NCI-H524 treated with DMSO at 0.1 percent for 48 hours (cell line): ENCODE results near the gene GPC6.

Experiments
- DNase-seq: peaks from one replicate; lab custom pipeline; 2025; lab: John Stamatoyannopoulos, UW

GPC6 gene

DNA sequence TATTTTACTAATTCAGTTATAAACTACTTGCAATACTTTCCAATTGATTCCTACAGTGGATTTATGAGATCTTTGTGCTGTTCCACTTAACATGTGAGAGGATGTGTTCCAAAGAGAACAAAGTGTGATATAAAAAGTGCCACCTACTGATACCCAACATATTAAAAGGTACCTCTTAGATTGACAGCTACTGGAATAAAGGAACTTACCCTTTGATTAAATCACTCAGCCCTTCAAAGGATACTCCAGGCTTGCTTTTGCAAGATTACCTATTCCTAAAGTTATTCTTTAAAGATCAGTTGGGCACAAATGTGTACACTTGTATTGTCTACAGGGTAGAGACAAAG, 1187.0 kb downstream of the GPC6 start:
- no peak for DNase-seq

DNA sequence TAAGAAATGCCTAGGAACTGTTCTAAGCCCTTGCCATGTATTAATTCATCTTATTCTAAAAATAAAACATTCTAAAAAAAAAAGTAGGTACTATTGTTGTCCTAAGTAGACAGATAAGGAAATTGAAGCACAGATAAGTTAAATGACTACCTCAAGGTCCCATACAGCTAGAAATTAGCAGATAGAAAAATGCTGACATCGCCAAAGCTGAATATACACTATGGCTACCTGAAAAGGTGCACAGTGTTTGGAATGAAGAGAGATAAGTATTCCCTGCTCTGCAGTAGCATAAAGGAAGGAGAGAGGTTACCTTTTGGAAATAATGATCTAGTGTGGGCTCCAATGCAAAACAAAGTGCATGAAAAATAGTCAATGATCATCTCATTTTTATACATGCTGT, 1187.5 kb downstream of the GPC6 start:
- no peak for DNase-seq

DNA sequence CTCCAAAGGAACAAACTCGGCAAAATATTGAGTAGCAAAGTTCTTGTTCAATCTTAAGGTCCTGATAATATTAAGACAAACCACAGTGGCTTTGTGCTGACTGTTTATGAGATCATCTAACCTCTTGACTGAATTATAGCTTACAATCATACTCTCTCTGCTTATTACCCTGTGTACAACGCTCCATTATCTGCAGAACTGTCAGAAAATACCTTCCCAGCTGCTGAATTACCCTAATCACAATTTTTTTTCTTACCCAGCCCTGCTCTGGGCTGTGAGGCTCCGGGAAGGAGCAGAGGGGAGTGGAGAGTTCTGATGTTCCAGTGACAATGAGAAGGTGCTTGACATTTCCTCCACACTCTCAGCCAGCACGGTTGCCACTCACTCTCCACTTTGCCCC, 1188.1 kb downstream of the GPC6 start:
- peak; percentile 47 for DNase-seq

DNA sequence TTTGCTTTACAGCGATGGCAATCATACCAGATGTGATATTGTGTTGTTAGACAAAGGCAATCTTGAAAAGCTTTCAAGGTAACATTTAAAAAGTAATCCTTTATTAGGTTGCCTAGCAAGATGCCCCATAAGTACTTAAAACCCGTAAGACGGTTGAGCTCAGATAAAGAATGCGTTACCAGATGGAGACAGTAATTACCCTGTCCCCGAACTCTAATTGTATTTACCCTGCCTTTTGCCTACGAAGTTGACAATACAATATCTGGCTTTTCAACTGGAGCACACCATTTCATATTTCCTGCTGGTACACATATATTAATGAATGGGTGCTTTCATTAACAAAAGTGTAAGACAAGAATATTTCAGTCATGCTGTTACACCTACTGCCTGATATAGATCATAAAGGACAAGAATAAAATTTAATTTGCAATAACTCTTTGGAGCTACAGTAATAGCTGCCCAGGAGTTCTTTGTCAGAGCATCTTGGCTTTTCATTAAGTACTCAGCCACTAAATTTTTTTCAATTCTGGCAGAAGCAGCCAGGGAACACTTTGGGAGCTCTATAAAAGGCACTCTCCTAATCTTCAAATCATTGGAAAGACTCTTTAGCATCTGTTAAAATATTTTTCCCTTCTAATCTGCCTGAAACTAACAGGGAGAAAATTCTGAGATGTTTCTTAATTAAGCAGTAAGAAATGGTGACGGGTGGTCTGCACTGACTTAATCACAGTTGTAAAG, 1189.1 kb downstream of the GPC6 start:
- DNase-seq = peak; percentile 98

DNA sequence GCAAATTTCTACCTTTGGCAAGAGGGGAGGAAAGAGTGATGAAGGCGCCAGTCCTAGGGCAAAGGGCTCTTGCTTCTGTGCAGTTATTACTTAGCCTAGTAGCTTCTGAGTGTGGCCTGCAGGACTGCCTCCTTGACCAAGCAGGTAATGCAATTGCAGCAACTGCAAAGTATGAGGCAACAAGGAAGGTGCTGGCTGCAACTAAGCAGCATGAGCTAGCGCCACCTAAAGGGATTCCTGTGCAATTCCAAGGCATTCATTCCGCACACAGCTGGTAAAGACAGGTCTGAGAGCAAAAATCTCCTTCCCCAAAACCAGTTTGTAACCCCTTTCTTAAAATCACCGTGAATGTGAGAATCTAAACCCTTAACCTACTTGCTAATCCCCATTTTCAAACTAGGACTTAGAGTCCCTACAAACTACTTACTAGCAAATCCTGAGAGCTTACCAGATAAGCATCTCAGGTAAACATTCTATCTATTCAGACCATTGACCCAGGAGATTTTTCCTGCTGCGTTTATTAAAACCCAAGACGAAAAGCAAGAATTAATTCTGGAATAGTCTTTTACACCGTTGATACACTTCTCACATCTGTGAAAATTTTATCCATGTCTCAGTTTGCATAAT, 1190.0 kb downstream of the GPC6 start:
- DNase-seq = peak; percentile 24

DNA sequence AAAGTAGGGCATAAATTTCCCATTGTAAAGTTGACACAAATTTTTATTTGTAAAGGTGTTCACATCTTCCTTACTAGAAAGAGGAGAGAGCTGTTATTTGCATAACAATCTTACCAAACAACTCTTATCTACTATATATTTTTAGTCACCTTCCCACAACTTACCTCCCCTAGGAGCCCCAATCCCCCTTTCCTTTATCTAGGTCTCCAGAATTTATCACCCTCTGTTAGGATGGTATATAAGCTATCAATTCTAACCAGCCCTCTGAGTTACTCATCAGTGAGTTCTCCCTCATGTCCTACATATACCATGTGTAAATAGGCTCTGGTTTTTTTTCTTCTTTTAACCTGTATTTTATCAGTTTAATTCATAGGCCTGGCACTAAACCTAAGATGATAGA, 1190.7 kb downstream of the GPC6 start:
- no peak for DNase-seq

DNA sequence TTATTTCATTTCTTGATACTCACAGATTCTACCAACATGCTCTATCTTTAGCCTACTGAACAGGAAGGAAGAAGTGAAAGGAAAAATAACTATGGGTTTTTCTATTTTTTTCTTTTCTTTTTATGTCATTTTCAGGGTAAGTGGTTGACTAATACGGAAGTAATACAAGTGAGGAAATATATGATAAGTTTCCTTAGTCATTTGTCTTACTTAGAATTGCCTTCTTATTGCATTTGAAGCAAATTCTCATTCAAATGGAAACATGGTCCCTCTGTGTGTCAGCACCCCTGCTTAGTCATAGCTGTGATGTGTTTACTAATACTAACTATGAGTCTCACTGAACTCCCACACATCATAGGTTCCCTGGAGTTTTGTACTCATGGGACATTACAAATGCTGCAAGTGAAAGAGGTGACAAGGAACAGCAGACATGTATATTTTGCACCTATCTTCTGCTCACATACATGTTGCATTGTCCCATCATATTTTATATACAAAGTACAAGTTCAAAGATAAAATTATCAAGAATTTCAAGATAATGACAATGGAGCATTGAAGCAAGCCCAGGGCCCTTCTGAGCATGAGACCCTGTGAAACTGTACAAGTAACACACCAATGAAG, 1192.8 kb downstream of the GPC6 start:
- no peak for DNase-seq

DNA sequence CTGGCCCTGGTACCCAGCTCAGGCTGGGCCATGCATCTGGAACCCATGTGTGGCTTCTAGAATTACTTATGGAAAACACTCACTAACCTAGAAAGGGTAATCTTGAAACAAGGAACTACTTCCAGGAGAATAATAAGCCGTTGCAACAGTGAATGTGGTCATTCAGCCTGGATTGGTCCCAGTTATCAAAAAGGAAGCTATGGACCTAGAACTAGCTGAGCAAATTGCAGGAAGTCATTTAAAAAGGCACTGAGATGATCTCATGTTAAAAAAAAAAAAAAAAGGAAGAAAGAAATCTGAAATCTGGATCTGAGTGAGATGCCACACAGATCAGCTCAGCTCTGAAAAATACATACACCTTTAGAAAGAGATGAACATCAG, 1193.3 kb downstream of the GPC6 start:
- DNase-seq = no peak

DNA sequence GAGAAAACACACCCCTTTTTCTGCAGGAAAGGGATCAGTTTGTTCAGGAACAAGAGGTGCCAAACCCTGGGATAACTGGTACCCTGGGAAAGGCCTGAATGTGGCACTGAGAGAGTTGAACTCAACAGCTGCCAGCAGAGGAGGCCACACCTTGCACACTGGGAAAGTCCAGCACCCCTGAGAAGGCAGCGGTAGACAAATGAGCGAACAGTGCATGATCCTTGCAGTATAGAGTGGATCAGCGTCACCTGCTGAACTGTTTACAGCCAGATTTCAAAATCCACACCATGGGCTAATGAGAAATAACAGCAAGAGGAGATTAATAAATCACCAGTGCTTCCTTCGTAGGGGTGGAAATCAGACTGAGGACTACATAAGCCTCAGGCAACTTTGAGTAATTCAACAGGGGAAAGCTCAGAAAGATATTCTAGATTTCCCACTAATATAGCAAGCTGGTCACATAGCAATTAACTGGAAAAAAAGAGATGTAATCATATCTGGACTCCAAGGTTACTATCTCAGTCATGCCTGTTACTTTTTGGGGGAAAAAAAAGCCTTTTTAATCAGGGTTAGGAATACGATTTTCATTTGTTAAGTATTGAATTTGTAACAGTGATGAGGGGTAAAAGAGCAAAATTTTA, 1200.8 kb downstream of the GPC6 start:
- DNase-seq = no peak

DNA sequence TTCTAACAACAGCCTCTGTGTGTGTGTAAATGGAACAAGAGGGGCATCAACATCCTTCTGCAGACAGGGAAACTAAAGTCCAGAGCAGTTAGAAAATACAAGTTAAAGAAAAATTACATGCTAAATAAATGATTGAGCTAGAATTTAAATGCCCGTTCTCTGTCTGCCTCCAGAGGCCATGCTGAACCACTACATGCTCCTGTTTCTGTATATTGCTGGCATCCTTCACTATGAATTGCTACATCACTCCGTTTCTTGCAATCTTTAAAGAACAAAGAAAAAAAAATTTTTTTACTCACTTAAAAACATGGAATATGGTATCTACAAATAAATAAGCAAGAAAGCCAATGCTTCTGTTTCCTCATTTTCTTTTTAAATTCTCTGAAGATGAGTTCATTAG, 1205.0 kb downstream of the GPC6 start:
- no peak for DNase-seq

DNA sequence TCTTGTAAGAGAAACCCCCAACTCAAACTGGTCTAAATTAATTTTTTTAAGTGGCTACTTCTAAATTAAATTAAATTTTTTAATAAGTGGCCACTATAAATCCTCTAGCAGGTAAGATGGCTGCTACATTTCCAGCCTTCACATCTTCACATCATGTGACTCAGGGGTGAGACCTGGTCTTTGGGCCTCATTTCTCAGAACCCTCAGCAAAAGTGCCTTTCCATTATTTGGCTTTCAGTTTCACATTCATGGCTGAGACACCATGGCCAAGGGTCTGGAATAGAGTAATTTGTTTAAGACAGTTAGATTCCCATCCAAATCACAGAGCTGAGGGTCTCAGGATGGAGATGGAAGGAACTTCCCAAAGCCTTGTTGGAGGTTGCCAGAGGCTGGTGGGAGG, 1205.4 kb downstream of the GPC6 start:
- no peak for DNase-seq

DNA sequence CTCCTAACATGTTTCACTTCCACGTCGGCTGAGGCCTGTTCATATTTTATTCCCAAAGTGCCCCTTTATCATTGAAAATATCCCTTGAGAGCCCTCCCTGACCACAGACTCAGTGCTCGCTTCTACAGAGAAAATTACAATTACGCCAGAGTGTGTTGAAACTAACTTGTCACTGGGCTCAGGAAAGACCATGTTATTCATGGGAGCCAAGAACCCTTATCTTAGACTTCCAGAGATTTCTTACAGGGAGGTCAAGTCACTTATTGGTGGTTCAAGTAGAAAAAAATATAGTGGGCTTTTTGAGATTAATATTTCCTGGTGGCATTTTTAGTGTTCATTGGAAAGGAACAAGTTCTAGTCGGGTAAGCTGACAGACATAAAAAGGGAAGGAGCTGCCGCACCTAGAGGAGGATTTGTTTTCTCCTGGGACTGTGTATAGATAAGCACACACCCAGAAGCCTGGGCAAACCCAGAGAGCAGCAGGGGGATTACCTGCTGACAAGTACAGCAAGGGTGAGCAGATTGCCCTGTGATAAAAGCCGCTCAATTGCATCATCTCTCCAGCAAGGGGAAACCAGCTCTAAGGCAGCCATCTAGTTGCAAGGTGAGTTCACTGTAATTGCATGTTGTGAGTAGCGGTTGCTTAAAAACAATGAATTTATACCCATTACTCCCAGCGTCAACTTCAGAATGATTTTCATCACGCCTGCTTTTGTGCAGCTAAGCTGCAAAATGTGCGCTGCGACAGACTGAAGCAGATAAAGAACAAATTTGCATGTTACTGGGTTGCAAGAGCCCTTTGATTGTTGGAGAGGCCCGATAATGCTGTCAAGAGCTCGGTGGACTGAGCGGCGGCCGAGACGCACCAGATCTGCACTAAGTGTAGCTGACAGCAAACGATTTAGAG, 1206.7 kb downstream of the GPC6 start:
- peak; percentile 78 for DNase-seq

DNA sequence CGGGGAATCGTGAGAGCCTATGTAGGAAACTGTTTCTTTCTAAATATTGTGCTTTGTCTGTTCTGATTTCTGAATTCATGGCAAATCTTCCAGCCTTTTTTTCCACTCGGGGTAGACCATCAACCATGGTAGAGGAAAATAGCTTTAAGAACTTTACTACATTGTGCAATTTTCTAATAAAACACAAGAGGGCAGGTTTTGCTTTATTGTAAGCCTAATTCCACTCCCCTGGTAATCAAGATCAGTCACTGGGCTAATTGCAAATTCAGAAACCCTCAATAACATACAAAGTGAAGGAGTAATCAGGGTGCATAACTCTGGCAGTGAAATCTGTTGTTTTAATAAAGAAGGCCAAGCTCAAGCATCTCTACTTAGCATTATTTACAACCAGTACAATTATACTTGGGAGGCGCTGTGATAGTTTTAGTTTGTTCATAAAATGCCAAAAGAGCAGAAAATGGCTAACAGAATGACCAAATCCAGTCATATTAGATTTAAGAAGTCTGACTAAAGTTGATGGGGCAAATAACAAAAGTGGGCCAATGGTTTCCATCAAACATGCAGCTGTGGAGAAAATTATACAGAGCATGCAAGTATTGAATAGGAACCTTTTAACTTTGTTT, 1209.1 kb downstream of the GPC6 start:
- no peak for DNase-seq

DNA sequence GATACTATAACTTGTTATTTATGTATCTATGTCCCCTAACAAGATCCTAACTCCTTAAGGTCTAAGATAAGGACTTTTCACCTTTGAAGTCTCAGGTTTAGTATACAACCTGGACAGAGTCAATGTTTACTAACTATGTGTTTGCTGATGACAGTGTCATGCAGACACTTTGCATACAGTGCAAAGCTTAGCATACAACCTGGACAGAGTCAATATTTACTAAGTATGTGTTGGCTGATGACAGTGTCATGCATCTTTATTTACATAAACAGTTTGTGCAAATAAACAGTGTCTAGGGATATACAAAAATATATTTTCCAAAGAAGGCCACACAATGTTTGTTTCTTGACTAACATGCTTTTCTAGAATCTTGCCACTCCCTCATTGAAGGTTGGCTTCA, 1218.2 kb downstream of the GPC6 start:
- DNase-seq = no peak

DNA sequence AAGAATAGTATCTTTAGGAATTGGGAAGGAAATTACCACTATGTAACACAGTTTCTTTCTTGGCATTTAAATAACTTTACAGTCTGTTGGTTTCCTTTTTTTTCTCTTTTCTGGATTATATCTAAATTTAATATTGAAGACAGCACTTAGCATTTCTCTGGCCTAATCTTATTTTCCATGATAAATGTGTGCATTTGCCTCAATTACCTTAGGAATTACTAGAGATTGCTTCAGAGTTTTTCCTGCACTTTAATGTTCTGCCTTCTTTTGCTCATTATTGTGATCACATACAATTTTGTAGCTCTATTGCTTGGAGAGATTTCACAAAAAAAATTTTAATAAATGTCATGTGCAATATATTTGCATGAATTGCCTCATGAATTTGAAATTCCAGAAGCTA, 1227.7 kb downstream of the GPC6 start:
- no peak for DNase-seq

DNA sequence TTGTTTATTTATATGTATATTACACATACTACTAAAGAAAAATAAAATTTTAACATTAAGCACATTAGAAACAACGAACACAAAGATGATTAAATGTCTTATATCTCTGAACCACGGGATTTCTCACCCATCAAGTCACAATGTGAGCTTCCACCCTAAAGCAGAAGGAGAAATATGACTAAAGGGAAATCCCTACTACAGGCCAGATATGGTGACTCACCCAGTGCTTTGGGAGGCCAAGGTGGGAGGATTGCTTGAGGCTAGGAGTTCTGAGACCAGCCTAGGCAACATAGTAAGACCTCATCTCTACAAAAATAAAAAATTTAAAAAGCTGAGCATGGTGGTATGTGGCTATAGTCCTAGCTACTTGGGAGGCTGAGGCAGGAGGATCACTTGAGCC, 1228.3 kb downstream of the GPC6 start:
- DNase-seq = no peak

DNA sequence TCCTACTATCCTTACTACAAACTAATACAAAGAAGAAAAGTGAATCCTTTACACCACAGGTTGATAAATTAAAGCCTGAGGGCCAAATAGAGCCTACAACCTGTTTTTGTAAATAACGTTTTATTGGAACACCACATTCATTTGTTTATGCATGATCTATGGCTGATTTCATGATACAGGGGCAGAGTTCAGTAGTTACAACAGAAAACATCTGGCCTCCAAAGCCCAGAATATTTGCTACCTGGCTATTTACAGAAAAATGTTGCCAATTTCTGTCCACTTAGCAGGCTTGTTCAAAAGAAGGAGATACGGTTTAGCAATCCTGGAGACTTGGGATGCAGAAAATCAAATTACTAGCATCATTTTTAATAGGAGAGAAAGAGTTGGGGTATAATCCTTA, 1228.8 kb downstream of the GPC6 start:
- no peak for DNase-seq
